OCI-LY7 (cell line): ENCODE results near the gene FDXR. TPM values are rescaled to one million over a fixed set of nuclear protein-coding genes. Genes with fewer than 3 reads are reported as not detected.

Experiments
- BruUV-seq: library from RNA; stranded (reverse); fragments of 400-500 nt; replicated peaks from 2 replicates; lab custom pipeline; 2021; lab: Mats Ljungman, UMichigan
- CTCF ChIA-PET: fragments of 300-600 bp; sonication (Branson Sonifier 250); formaldehyde crosslinking; loops from one replicate; lab custom pipeline; 2022; ENCODE audit warnings: antibody characterized with exemption; ENCODE audit not compliant: unreplicated experiment; lab: Charles Lee
- POLR2A ChIA-PET: fragments of 300-600 bp; sonication (Branson Sonifier 250); formaldehyde crosslinking; loops from one replicate; lab custom pipeline; 2022; ENCODE audit warnings: antibody characterized with exemption; lab: Charles Lee
- DNase-seq: peaks from one replicate; pipeline ENCODE4 v3.0.0-alpha.2; 2015; ENCODE audit warnings: low spot score
- H2AFZ ChIP-seq: fragments of 200-600 bp; sonication (generic), shearing (Covaris generic); 2 replicates; pipeline ENCODE4 v1.6.1; 2014; ENCODE audit warnings: mild to moderate bottlenecking, antibody characterized with exemption, low read length, moderate library complexity
- H3K27ac ChIP-seq: fragments of 200-600 bp; sonication (generic); 2 replicates; pipeline ENCODE4 v1.5.1; 2014; ENCODE audit warnings: mixed run types, low read depth, mild to moderate bottlenecking, moderate library complexity, low read length, inconsistent platforms; ENCODE audit not compliant: poor library complexity, severe bottlenecking
- H3K36me3 ChIP-seq: fragments of 200-600 bp; sonication (generic); 2 replicates; pipeline ENCODE4 v1.6.1; 2014; ENCODE audit warnings: mild to moderate bottlenecking, antibody characterized with exemption, low read length, moderate library complexity, mixed read lengths; ENCODE audit not compliant: insufficient read depth
- H3K4me1 ChIP-seq: fragments of 200-600 bp; sonication (generic); 2 replicates; pipeline ENCODE4 v1.5.1; 2014; ENCODE audit warnings: mild to moderate bottlenecking, low read length; ENCODE audit not compliant: insufficient read depth, poor library complexity, severe bottlenecking
- H3K4me2 ChIP-seq: fragments of 200-600 bp; sonication (generic); 2 replicates; pipeline ENCODE4 v1.6.1; 2014; ENCODE audit warnings: mild to moderate bottlenecking, low read length
- H3K4me3 ChIP-seq: fragments of 200-600 bp; sonication (generic); 2 replicates; pipeline ENCODE4 v1.5.1; 2014; ENCODE audit warnings: mild to moderate bottlenecking, low read depth, low read length; ENCODE audit not compliant: poor library complexity, severe bottlenecking
- H3K79me2 ChIP-seq: fragments of 200-600 bp; sonication (generic); 2 replicates; pipeline ENCODE4 v1.6.1; 2016; ENCODE audit warnings: low read depth, mild to moderate bottlenecking, low read length, moderate library complexity, mixed read lengths; ENCODE audit not compliant: insufficient read depth
- H3K9me2 ChIP-seq: fragments of 200-600 bp; sonication (generic); 2 replicates; pipeline ENCODE4 v1.6.1; 2016; ENCODE audit warnings: mild to moderate bottlenecking, low read length, mixed read lengths; ENCODE audit not compliant: insufficient read depth
- H3K9me3 ChIP-seq: fragments of 200-600 bp; sonication (generic); 2 replicates; pipeline ENCODE4 v1.6.1; 2014; ENCODE audit warnings: mild to moderate bottlenecking, mixed run types, low read length, mixed read lengths
- H4K20me1 ChIP-seq: fragments of 200-600 bp; sonication (generic); 2 replicates; pipeline ENCODE4 v1.6.1; 2014; ENCODE audit warnings: mild to moderate bottlenecking, antibody characterized with exemption, low read length, moderate library complexity, mixed read lengths; ENCODE audit not compliant: insufficient read depth
- EZH2phosphoT487 ChIP-seq: fragments of 200-600 bp; sonication (generic); IDR thresholded peaks from 2 replicates; pipeline ENCODE4 v1.6.1; 2018; ENCODE audit warnings: low read depth, borderline replicate concordance, mild to moderate bottlenecking, mixed run types, antibody characterized with exemption, low read length, moderate library complexity, mixed read lengths
- intact Hi-C: fragments of 100-400 bp; cut with micrococcal nuclease; formaldehyde crosslinking; loops from one replicate; pipeline ENCODE4 v1.10.0; 2022; ENCODE audit not compliant: unreplicated experiment
- total RNA-seq, 2 experiments: library from RNA; depleted of rRNA in 1 of 2; stranded (reverse); fragments of >200 nt in 1 of 2; shearing (Covaris generic) in 1 of 2; gene quantifications; 2 replicates each; pipeline ENCODE4 v1.2.3, GENCODE V29; 2014 to 2022
- TF ChIP-seq, protein P1 (sequence below): fragments of 200-600 bp; sonication (generic); conservative IDR thresholded peaks from 2 replicates; pipeline ENCODE4 v1.5.1; 2014; ENCODE audit warnings: mild to moderate bottlenecking, antibody characterized with exemption, low read length, moderate library complexity, mixed read lengths

The FDXR gene
- total RNA-seq, 2 experiments from 2014 or later, result 12.2 to 18.3 TPM

DNA sequence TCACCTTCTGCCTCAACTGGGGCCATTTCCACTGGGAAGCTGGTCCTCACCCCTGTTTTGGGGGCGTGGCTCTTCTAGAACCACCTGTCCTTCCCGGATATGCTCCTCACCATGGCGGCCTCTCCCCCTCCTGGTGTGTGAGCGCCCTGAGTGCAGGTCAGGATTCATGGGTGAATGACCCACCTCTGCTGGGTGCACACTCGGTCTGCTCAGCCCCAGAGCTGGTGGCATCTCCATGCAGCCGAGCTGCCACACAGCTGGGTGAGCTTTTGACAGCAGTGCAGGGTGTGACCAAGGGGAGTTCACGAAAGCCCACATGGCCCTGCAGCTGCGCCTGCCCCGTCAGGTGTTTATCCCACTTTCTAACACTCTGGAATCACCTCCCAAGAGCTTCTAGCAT is 40.4 kb downstream of the FDXR start:
- Histone ChIP-seq H3K9me3 (no peaks in the 10 kb centered on the region), H3K4me2 (peak overlapping the region; percentile 75), H3K4me1 (peaks cover 40% of the 10 kb centered on the region), H3K9me2 (no peaks in the 10 kb centered on the region), H3K4me3 (peak overlapping the region; percentile 0), H3K36me3 (no peaks in the 10 kb centered on the region), H2AFZ (0 out of 2 replicates have a peak overlapping the region, but pooled peaks have one; percentile 24), H3K79me2 (no peaks in the 10 kb centered on the region), H4K20me1 (no peaks in the 10 kb centered on the region), H3K27ac (peak overlapping the region; percentile 60)
- no TSS peak for BruUV-seq
- DNase-seq, result peak; percentile 92
- intact Hi-C loops, result loop anchor here (1.0 kb wide), 2 partner anchors 30 to 41 kb away; no protein-coding TSS in a partner anchor
- ChIA-PET CTCF (interaction anchor here (0.6 to 3.4 kb wide), 10 partner anchors 12 to 129 kb away, joined by 3 to 16 read pairs (median 5); no protein-coding TSS in a partner anchor), POLR2A (interaction anchor here (0.6 to 1.7 kb wide), 8 partner anchors 8 to 90 kb away, joined by 3 to 6 read pairs (median 4); partner anchors contain the start of genes FDXR and NAT9)
- TF ChIP-seq EZH2phosphoT487, result no peak
- TF ChIP-seq, protein P1, sequence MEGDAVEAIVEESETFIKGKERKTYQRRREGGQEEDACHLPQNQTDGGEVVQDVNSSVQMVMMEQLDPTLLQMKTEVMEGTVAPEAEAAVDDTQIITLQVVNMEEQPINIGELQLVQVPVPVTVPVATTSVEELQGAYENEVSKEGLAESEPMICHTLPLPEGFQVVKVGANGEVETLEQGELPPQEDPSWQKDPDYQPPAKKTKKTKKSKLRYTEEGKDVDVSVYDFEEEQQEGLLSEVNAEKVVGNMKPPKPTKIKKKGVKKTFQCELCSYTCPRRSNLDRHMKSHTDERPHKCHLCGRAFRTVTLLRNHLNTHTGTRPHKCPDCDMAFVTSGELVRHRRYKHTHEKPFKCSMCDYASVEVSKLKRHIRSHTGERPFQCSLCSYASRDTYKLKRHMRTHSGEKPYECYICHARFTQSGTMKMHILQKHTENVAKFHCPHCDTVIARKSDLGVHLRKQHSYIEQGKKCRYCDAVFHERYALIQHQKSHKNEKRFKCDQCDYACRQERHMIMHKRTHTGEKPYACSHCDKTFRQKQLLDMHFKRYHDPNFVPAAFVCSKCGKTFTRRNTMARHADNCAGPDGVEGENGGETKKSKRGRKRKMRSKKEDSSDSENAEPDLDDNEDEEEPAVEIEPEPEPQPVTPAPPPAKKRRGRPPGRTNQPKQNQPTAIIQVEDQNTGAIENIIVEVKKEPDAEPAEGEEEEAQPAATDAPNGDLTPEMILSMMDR, result no peak

DNA sequence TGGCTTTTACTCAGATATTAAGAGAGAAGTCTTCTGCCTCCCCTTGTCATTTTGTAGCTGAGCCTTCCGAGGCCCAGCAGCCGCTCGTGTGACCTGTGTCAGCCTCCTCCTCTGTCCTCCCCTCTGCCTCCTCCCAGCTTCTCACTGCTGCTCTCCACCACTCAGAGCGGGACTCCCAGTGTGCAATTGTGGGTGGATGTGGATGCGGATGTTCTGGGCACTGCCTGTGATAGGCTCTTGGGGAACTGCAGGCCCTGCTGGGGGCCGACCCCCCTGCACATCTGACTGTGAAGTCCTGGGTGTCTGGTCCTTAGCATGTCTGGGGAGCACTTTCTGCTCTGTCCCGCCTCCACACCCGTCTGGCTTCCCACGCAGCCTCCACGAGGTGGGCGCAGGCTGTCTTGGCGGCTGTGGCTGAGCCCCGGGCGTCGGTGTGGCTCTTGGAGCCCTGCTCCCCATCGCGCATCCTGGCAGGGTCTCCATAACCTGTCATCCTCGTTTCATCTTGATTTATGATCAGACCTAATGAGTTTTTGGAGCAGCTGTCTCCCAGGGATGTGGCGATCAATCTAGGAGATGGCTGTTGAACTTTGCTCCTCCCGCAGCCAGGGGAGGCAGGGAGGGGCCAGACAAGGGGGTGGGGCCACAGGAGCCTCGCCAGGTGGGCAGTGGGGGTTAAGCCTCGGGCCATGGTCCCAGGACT is 41.2 kb downstream of the FDXR start:
- no peaks in the 10 kb centered on the region for H3K79me2 ChIP-seq
- TF ChIP-seq, protein P1, result no peak
- no peak for TF ChIP-seq EZH2phosphoT487
- intact Hi-C loops, result loop anchor here (1.0 kb wide), 2 partner anchors 31 to 42 kb away; no protein-coding TSS in a partner anchor
- no peaks in the 10 kb centered on the region for H3K9me2 ChIP-seq
- no peaks in the 10 kb centered on the region for H3K9me3 ChIP-seq
- POLR2A ChIA-PET, result interaction anchor here (0.8 to 1.3 kb wide), 4 partner anchors 9 to 89 kb away, joined by 3 to 6 read pairs (median 4); partner anchors contain the start of gene FDXR
- DNase-seq, result no peak
- H3K4me1 ChIP-seq, result peaks cover 40% of the 10 kb centered on the region
- H3K27ac ChIP-seq, result peak overlapping the region; percentile 60
- H3K4me3 ChIP-seq, result no peak overlapping the region
- peak overlapping the region; percentile 75 for H3K4me2 ChIP-seq
- CTCF ChIA-PET, result interaction anchor here (0.8 to 1.6 kb wide), 4 partner anchors 9 to 130 kb away, joined by 3 to 8 read pairs (median 5); no protein-coding TSS in a partner anchor
- no peaks in the 10 kb centered on the region for H3K36me3 ChIP-seq
- no peaks in the 10 kb centered on the region for H4K20me1 ChIP-seq
- H2AFZ ChIP-seq, result no peak overlapping the region
- no TSS peak for BruUV-seq
